CD4-positive, alpha-beta T cell treated with Interleukin-15 for 4 hours (primary cell): ENCODE results near the gene SERPINB8.
A peak's percentile ranks its signal among the peaks of the same experiment; 100 is the strongest.

ENCODE experiments used
- DNase-seq: peaks from one replicate; pipeline ENCODE4 v3.0.0-alpha.2; 2020; ENCODE audit warnings: low spot score

The SERPINB8 gene

DNA sequence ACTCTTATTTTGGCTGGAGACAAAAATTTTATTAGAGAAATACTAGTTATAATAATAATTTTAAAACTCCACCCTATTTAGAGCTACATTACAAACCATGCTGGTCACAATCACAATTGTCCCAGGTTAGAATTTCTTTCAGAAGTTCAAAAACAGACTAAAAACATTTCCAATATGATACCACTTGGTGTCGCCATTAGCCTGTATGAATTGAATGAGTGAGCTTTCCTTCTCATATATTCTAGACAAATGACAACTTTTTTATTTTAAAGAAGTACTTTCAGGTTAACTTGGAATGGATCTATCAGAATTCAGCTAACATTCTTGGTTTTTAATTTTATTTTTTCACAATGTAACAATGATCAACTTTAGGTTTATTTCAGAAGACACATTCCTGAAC is 48.0 kb downstream of the SERPINB8 start:
- no peak for DNase-seq

DNA sequence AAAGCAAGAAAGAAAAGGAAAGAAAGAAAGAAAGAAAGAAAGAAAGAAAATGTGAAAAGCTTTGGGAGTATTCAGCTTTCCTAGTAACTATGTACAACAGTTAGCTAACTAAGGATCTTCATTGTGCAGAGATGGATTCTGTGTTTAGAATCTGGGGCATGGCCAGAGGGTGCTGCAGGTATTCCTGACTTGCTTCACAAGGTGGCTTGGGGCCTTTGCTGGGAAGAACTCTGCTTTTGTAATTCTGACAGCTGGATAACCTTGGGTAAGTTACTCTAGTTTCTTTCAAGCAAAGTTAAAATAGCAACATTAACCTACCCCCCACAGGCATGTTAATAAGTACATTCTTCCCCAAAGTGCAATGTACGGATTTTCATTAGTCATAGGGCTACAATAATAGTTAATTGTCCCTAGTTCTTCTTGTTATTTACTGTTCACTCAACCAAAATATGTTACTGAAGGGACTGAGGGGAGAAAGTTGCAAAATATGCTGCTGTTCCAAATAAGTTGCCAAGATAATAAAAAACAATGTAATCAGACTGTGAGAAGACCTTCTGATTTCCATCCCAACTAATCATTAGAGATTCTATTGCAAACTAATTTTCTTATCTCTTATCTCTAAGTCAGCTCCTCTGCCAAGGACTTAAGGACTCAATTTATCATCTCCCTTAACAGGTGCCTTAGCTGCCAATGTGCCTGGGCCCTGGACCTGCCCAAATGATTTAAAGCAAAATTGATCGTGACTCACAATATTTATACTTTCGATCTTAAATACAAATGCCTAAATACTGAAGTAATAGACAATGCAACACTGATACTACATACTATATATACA is 50.3 kb downstream of the SERPINB8 start:
- DNase-seq, result no peak

DNA sequence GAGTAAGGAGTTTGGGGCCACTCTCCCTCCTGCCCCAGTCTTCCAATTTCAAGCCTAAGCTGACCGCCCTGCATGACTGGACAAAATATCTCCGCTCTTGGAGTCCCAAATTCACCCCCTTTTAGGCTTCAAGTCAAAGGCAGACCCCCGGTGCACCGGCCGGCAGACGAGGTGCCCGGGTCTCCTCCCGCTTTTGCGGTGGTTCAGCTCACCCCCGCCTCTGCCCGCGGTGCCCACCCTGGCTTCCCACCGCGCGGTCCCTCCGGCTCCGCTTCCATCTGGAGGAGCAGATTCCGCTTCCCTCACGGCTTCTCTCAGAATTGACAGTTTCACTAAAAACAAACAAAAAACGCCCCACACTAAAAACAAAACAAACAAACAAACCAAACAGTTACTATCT is 56.5 kb downstream of the SERPINB8 start:
- DNase-seq, result no peak

DNA sequence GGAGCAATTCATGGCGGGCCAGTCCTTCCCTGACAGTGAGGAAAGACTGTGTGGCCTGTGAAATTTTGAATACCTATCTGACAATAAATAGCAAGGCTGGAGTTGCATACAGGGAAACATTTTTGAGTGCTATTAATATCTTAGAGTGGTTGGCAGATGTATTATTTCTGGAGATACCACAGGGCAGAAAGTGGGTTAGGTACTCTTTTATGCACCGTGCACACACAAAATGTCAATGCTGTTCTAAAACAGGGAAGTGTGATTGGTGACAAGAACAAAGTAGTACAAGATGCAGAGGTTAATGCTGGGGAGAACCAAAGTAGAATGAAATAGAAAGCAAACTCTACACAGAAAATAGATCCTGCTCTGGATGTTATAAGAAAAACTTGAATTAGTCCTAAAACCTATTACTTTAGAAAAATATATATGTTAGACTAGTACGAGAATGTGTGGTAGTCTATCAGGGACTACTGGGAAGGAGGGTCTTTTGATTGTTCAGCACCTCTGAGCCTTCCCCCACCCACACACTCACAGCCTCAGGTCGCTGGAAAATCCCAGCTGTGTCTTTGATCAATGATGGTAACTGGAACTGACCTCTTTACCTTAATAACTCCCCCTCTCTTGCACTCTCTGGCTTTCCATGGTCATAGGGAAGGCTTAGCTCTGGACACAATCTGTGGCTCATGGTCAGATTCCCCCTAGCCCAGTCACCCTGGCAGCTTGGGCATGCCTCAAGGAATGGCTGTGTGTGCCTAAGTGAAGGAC is 58.2 kb downstream of the SERPINB8 start:
- no peak for DNase-seq

DNA sequence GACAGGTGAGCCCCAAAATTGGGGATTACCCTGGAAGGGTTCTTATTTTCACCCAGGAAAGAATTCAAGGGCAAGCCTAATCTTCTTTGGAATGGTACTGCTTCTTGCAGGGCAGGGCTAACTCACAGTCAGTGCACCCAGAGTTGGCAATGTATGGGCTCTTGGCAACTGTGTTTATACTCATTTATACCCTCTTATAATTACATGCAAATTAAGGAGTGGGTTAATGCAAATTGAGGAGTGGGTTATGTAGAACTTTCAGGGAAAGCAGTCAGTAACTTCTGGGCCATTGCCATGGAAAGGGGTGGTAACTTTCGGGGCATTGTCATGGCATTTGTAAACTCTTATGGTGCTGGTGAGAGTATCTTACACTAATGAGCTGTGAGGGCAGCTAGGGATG is 59.2 kb downstream of the SERPINB8 start:
- no peak for DNase-seq

DNA sequence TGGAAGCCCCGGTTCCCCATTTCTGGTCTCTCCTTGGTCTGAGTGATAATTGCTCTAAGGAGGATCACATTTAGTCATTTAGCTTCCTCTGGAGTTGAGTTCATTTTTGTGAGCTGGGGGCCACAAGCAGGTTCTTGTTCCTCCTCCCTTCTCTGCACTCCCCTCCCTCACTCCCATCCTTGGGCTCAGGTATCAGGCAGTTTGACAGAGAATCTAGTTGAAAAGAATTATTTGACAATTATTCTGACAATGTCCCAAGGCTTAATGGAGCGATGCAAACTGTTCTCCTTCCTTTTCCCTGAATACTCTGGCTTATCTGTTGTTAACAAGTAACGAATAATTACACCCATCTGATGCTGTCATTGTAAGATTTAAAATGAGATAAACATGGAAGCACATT is 61.5 kb downstream of the SERPINB8 start:
- no peak for DNase-seq

DNA sequence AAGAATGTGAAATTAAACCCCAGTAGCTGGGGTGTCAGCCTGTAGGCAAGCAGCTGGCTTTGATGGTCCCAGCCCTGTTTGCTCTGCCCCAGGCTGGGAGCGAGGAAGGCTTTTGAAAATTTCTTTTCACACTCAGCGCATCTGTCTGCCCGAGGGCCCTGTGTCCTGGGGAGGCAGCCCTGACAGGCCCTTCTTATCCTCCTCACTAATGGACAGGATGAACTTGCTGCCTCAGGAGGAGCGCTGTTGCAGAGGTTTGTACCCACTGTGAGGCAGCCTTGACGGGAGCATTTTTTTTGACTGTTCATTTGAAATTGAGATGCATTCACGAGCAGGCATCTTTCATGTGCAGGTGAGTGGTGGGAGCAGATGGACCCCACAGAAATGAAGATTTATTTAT is 62.4 kb downstream of the SERPINB8 start:
- DNase-seq, result no peak

DNA sequence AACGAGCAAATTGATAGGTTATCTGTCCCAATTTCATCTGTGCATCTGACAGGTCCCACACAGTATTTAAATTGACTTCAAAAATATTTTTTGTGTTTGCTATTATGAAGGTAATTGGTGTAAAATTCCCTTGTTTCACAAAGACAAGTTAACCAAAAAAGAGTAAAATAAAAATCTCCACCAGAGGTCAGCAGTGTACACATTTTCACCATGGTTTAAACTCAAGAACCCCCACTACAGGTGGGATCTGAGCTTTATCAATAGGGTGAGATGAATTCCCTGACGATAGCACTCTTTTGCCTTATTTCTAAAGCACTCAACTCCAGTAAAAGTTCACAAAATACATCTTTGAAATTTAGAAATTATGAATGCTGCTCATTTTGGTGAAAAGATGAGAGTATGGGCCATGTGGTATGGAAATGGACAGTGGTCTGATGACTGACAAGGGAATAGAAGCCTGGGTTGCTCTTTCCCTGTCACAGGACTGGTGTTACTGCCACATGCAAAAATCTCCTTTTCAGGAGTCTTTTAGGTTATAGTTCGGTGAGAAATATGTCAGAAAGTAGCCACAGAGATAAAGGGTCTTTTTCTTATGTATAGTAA is 68.0 kb downstream of the SERPINB8 start:
- DNase-seq, result peak; percentile 12
